Activated CD4-positive, alpha-beta T cell treated with anti-CD3 and anti-CD28 coated beads for 48 hours (primary cell): ENCODE results near the gene DLGAP1.
"Not testable (repeated sequence)": the region's sequence is repeated elsewhere in the genome, so short reads cannot be mapped to it uniquely, and the experiment has no call there.

Experiments
- DNase-seq: peaks from one replicate; pipeline ENCODE4 v3.0.0-alpha.2; 2020

The DLGAP1 gene

GRCh38 chr18:3478262-3478978 is 976.7 kb downstream of the DLGAP1 start:
- no peak for DNase-seq

DNA sequence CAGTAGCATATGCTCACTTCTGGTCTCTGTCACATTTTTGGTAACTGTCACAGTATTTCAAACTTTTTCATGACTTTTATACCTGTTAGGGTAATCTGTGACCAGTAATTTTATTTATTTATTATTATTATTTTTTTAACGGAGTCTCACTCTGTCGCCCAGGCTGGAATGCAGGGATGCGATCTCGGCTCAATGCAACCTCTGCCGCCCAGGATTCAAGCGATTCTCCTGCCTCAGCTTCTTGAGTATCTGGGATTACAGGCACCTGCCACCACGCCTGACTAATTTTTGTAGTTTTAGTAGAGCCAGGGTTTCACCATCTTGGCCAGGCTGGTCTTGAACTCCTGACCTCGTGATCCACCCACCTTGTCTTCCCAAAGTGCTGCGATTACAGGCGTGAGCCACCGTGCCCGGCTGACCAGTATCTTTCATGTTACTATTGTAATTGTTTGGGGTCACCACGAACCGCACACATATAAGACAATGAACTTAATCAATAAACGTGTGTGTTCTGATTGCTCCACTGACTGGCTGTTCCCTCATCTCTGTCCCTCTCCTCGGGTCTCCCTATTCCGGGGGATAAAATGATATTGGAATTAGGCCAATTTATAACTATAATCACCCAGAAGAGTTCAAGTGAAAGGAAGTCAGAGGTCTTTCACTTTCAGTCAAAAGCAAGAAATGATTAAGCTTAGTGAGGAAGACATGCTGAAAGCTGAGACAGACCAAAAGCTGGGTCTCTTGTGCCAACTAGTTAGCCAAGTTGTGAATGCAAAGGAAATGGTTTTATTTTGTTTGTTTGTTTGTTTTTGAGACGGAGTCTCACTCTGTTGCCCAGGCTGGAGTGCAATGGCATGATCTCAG is 982.2 kb downstream of the DLGAP1 start:
- DNase-seq, result peak; percentile 10

- DNase-seq, result not testable (repeated sequence)
Observed at GRCh38 chr18:3472121-3472520, 983.0 kb downstream of the DLGAP1 start.

DNA sequence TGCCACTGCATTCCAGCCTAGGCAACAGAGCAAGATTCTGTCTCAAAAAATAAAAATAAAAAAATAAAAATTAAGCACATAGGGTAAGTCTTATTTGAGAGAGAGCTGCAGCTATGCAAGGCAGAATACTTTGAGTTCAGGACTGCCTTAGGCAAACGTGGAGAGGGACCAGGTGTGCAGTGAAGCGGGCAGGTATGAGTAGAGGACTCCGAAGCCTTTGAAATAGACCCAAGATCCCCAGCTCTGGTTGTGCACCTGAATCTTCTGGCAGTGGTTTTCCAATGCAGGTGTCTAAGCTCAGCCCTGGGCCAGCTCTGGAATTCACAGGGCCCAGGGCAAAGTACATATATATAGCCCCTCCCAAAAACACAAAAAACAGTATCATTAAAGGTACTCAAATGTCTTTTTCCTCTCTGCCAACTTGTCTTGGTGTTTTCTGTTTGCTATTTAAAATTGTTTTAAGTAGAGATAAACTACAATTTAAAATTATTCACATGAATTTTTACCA is 983.9 kb downstream of the DLGAP1 start:
- no peak for DNase-seq

DNA sequence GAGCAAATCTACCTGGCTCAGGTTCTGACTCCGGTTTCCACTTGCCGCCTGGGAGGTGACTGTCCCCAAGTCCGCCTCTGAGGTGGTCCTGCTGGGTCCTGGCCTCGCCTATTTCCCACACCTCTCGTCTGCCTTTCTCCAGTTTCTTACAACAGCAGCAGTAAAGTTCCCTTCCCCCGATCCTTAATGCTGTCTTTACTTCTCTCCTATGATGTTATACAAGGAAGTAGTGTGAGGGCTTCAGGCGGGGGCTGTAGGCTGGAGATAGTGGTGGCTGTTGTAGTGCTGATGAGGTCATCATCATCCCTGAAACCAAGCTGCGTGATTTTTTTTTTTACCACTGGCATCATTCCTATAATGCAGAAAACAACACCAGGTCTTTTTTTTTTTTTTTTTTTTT is 986.3 kb downstream of the DLGAP1 start:
- DNase-seq, result no peak

- no peak for DNase-seq
Observed at GRCh38 chr18:3468066-3468705, 986.9 kb downstream of the DLGAP1 start.

- DNase-seq, result no peak
Observed at GRCh38 chr18:3466872-3467271, 988.2 kb downstream of the DLGAP1 start.

- DNase-seq, result no peak
Observed at GRCh38 chr18:3466045-3466444, 989.1 kb downstream of the DLGAP1 start.

DNA sequence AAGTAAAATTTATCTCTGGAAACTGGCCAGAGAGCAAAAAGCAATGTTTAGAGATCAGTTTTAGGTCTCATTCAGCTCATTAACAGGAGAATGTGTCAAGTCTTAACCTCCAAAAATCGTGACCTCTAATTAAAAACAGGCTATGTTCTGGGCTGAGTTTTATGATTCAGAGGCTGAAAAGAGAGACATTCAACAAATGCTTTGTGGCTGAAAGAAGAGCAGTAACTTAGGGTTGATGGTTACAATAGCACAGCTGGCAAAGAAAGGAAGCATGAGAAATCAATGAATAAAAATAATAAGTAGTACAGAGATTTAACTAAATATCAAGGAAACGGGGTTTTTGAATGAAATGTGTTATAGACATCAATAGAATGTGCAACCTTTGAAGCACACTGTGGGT is 992.1 kb downstream of the DLGAP1 start:
- no peak for DNase-seq

DNA sequence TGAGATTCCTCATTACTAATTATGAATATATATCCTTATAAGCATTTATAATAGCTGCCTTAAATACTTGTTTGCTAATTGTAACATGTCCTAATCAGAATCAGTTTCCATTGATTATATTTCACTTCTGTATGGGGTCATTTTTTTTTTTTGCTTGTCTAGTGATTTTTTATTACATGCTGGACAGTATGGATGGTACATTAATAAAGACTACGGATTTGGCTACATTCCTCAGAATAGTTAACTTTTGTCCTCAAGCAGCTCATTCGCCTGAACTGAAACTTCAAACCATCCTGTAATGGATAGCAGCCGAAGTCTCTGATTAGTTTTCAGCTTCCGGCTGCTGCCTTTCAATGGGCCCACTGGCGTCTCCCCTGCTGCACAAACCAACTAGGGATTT is 993.4 kb downstream of the DLGAP1 start:
- no peak for DNase-seq

DNA sequence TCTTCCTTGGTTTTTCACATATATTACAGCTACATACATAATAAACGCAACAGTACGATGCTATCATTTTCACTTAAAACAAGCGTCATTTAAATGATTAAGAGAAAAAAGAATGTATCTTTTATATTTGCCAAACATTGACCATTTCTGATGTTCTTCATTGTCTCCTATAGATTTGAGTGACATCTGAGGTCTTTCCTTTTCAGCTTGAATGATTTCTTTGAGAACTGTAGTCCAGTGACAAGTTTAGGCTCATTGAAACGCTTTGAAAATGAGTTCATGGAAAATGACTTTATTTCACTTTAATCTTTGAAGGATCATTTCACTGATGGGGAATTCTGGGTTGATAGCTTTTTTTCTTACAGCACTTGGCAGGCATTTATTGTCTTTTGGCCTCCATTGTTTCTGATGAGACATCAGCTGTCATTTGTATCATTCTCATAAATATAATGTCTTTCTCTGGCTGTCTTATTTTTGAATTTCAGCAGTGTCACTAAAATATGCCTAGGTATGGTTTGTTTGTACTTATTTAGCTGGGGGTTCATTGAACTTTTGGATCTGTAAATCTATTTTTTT is 994.2 kb downstream of the DLGAP1 start:
- no peak for DNase-seq

- DNase-seq, result peak; percentile 21
Observed at GRCh38 chr18:3458952-3459853, 995.9 kb downstream of the DLGAP1 start.

- no peak for DNase-seq
Observed at GRCh38 chr18:3458378-3458777, 996.7 kb downstream of the DLGAP1 start.

DNA sequence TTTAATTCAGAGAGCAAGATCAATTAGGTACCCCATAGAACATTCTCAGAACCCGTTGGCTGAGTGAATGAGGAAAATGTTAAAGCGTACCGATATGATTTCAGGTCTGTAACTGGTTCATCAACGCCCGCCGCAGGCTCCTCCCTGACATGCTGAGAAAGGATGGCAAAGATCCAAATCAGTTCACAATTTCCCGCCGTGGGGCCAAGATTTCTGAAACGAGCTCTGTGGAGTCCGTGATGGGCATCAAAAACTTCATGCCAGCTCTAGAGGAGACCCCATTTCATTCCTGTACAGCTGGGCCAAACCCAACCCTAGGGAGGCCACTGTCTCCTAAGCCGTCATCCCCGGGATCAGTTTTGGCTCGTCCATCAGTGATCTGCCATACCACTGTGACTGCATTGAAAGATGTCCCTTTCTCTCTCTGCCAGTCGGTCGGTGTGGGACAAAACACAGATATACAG is 997.8 kb downstream of the DLGAP1 start:
- DNase-seq, result no peak

GRCh38 chr18:3456686-3457069 is 998.4 kb downstream of the DLGAP1 start:
- no peak for DNase-seq

- no peak for DNase-seq
Observed at GRCh38 chr18:3455907-3456685, 999.0 kb downstream of the DLGAP1 start.

DNA sequence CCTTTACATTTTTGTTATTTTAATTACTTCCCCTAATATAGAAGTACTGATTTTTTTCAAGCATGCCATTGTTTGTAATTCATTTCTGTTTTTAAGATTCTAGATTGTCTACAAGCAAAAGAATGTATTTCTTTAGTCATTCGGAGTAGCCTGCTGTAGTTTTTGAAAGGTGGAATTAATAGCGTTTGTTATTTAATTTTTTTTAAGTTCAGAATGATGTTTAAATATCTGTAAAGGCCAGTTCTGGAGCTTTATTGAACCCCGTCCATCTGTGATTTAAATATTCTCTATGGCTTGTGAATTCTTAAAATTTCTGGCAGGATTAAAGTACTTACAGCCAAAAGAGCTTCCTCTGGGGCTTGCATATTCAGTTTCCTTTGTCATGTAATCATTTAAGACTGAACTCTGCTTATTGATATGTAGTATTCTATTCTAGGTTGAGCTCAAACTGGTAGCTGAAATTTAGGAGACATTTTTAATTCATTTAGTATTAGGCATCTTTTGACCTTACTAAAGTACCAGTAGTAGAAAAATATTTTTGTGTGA is 999.9 kb downstream of the DLGAP1 start:
- no peak for DNase-seq

DNA sequence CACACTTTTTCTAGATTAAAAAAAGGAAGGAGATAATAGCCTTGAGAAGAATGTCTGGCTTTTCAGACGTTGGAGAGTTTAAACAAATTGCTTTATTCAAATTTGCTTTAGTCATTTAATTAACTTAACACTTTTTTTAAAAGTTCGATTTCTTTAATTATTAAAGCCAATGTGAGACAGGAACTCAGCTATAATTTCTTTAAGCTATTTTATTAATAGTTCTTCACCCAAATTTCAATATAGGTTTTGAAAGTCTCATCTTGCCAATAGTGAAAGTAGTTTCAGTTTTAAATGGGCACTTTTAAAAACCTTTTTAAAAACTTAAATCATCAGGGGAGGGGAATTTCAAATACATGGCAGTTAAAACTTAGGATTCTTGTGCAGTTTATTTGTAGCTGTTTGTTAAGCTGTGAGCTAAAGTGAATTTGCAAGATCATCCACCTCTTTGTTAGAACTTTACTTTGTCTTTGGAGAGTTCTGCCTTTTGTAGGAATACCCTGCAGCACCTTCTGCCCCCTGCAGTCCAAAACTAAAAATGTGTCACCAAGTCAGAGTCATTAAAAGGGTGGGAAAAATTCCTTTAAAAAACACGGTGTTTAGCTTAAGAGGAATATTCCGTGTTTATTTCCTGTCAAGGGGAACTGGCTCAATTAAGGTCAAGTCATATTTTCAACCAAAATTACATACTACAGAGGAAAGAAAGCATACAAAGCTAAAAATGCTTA is 1000.6 kb downstream of the DLGAP1 start:
- peak; percentile 24 for DNase-seq

DNA sequence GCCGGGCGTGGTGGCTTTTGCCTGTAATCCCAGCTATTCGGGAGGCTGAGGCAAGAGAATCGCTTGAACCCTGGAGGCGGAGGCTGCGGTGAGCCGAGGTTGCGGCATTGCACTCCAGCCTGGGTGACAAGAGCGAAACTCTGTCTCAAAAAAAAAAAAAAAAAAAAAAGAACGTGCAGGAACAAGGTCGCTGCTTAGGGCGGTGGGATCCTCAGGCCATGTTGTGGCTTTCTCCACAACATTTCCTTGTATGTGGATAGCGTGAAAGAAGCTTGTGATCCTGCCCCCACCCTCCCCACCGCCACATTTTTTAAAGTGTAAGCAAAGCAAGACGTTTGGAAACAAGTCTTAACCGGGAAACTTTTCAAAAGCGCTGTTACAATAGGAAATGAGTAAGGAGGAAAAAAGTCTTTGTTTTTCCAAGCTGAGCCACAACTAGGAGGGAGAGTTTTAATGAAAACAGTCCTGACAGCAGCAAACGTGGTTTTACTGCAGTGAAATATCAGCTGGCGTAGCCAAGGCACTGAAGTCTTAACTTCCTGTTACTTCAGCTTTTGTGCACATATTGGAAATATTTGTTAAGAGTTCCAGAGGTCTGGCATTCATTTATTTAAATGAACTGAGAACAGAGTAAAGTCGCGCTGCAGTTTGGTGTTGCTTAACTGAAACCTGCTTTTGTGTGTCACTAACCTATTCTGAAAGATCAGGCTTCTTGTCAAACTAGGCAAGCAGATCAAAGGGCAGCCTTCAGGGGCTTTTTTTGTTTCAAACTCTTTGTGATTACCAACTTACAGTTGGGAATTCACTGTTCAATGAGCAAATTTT is 1001.4 kb downstream of the DLGAP1 start:
- DNase-seq, result peak; percentile 56
